NK-92 (cell line): ENCODE results near the gene MAP4K4.

ENCODE experiments used
- DNase-seq: peaks from one replicate; lab custom pipeline; 2025; ENCODE audit not compliant: unreplicated experiment; lab: John Stamatoyannopoulos, UW

MAP4K4 gene

DNA sequence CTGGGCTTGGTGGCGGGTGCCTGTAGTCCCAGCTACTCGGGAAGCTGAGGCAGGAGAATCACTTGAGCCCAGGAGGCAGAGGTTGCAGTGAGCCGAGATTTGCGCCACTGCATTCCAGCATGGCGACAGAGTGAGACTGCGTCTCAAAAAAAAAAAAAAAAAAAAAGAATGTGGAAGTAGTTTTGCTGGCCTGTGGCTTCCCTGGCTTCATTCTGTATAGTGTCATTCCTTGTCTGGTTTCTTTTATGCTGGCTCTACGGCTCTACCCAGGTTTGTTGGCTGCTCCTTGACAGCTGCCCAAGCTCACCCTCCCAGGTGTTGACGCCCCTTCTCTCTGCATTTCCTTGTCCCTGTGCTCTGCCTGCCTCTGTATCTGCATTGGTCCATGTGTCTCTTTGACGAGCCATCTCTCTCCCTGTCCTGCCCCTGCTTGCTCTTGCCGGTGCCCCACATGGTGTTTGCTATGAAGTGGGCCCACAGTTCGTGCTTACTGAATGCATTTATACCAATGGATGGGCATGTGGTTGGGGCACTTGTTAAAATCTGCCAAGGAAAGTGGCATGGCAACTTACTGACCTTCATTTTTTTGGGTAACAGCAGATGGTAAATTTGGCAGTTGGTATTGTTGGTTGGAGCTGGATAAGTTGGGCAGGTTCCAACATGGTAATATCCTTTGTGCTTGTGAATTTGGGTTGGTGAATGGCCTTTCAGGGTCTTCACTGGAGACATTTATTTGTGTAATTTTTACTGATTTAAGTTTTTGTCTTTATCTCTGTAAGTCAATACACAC lies 113.9 kb downstream of the MAP4K4 start:
- no peak for DNase-seq

DNA sequence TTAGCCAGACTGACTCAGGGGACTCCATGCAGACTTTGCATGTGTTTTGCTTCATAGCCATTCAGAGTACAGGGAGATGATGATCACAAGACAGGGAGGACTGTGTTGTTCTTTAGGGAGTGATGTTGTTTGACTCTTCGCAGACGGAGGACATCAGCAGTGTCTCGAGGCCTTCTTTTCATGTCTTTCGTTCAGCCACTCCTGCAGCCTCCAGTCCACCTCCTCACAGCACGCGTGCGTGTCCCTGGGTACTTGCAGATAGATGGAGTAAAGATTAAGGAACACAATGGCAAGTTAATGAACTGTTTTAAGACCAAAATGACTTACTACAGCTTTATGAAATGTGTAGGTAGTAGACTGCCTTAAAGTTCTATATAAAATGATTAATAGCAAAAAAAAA lies 114.7 kb downstream of the MAP4K4 start:
- DNase-seq: no peak

DNA sequence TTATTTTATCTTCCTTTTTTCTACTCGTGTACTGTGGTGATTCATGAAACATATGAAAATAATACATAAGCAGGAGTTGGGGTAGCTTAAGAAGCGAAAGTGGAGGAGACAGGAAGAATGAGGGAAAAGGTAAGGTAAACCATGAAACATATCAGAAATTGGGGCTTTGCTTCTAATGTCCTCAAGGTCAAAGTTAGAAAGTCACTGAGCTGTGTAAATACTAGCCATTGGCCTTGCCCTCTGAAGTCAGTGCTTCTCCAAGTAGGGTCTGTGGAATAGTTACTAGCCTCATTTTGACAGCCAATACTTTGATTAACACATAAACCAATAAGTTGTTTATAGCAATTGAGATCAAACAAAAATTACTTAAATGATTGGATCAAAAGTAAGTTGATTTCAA lies 117.2 kb downstream of the MAP4K4 start:
- DNase-seq: no peak

DNA sequence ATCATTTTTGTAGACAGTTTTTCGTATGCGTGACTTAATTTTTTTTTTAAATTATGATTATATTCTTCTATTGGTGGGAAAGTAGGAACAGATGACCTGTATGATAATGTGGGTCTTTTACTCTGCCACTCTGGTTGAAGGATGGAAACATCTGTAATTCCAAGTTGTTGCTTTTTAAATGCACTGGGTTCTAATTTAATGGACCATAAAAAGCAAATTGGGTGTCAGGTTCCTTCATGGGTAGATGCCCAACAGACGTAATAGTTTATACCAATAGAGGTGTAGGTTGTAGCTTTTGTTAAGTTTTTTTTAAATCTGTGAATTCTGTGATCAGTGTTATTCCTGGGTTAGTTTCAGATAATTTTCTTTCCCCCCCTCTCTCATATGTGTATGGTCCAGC lies 117.6 kb downstream of the MAP4K4 start:
- no peak for DNase-seq

DNA sequence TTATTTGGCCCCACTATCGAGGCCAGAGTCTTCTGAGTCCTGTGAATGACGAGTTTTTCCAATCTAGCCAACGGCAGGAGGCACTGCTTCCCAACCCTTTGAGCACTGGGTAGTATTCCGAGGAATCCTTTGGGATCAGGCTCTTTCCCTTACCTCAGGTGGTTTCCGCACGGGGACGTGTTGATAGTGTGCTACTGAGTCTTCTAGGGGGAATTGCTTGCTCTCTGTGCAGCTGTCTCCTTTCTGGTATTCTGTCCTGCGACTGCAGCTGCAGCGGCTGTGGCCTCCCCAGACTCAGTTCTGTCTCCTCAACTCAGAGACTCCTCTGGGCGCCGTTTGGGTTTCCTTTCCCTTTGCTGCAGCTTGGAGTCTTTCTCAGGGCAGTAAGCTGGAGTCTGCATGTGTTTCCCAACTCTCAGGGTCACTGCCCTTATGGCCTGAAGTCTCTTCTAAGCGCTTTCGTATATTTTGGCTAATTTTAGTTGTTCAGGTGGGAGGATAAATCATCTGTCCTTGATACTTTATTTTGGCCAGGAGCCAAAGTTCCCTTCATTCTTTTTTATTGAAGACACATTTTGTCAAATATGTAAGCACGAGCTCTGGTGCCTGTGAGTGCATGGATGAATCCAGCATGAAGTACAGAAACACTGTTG lies 118.4 kb downstream of the MAP4K4 start:
- DNase-seq: no peak

DNA sequence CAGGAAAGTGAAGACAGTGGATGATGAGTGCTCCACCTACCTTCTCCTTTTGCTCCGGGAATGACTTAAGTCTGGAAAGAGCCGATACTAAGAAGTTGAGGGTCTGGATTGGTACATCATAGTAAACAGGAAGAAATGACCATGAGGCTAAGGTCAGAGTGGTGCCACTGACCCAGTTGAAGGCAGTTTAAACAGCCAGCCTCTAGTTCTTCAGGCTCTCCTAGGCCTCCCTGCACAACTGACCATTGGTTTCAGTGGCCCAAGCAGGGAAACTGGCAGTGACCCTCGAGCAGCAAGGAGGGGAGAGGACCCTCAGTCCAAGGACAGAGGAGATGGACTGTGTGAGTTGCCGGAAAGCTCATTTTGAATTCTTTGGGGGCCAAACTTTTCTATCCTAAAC lies 119.1 kb downstream of the MAP4K4 start:
- no peak for DNase-seq

DNA sequence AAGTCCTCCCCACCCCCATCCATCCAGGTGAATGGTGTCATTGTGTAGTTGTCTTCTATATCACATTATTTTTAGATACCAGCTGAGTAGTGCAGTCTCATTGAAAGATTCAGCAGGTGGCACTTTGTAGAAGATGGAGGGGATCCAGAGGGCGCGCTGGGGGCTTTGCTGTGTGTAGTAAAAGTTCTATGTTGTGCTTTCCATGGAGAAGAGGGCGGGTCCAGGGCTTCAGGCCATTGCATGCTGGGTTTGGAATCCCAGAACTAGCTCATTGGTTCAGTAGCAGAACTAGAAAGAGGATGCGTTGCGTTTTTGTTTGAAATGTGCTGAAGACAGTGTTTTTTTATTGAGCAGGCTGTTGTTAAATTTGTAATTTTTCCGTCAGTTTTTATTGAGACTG lies 120.0 kb downstream of the MAP4K4 start:
- DNase-seq: no peak

DNA sequence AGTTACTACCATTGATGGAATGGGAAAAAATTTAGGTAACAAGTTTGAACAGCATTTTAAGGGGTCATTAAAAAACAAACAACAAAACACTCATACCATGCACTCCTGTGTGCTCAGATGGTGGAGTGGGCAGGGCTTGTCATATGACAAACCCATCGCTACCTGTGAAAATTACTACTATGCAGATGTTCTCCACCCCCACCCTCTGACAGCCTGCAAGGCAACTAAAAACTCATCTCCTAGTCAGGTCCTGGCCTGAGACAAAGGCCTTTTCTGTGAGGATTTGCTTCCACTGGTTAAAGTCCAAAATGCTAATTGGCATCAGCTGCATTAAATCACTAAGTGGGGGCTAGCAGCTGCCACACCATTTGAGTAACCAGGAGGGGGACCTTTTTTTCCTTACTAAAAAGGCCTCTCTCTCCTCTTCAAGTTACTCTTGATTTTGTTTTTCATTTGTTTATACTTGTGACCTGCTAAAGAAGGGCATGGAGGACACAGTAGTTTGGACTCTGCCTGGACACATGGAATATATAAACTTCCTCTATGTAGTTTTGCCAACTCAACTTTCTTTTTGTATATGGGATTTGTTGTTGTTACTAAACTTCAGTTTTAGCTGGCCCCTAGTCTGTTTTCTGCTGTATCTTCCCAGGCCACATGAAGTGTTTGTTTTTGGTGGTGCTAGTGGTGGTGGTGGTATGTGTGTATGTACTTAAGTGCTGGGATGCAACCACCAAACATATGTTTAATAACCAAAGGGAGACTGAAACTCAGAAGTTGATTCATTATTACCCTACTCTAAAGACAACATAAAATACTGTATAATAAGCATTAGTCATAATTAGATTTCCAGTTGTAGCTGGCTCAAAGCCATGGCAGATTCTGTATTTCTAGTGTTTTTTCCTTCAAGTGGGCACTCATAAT lies 121.3 kb downstream of the MAP4K4 start:
- no peak for DNase-seq

DNA sequence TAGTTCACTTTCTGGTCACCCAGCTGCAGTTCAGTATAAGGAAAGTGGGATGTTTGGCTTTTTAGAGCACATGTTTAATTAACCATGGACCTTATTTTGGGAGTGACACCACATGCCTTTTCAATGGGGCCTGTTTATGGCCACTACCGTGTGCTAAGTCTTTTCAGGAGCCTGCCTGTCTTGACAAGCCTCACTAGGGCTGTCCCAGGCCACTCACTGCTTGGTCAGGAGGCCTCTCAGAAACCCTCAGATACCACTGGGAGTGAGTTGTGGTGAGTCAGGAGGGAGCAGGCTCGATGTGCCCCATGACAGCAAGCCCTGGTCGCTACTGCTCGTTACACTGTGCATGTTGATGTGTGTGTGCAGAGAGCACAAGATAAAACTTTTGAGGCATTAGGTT lies 123.0 kb downstream of the MAP4K4 start:
- DNase-seq: no peak

DNA sequence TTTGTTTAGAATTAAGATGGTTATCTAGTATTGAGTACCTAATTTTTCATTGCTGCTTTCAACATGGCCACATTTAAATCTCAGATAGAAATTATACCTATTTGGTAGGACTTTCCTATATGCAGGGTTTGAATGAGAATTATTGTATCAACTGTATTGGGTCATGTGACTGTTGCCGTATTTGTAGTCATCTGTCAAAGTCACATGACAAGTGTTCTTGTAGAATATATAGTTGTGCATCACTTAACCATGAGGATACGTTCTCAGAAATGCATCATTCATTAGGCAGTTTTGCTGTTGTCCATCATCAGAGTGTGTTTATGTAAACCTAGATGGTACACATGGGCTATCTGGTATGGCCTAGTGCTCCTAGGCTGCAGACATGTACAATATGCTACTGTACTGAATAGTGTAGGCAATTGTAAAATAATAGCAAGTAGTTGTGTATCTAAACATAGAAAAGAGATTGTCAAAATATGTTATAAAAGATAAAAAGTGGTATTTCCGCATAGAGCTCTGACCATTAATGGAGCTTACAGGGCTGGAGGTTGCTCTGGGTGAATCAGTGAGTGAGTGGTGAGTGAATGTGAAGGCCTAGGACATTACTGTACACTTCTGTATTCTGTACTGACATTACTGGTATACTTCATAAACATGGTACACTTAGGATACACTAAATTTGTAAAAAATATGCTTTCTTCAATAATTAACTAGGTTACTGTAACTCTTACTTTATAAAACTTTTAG lies 123.7 kb downstream of the MAP4K4 start:
- no peak for DNase-seq

DNA sequence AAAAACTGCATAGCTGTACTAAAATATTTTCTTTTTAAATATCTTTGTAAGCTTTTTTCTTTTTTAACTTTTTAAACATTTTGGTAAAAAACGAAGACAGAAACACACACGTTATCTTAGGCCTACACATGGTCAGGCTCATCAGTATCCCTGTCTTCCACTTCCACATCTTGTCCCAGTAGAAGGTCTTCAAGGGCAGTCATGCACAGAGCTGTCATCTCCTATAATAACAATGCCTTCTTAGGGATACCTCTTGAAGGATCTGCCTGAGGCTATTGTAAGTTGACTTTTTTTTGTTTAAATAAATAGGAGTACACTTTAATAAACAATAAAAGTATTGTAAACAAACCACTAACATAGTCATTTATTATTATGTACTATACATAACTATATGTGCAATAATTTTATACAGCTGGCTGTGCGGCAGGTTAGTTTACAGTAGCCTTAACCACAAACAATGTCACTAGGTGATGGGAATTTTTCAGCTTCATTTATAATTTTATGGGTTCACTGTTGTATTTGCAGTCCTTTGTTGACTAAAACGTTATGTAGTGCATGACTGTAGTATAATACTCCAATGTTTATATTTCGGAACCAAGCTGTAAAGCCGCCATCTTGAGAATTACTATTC lies 124.4 kb downstream of the MAP4K4 start:
- no peak for DNase-seq

DNA sequence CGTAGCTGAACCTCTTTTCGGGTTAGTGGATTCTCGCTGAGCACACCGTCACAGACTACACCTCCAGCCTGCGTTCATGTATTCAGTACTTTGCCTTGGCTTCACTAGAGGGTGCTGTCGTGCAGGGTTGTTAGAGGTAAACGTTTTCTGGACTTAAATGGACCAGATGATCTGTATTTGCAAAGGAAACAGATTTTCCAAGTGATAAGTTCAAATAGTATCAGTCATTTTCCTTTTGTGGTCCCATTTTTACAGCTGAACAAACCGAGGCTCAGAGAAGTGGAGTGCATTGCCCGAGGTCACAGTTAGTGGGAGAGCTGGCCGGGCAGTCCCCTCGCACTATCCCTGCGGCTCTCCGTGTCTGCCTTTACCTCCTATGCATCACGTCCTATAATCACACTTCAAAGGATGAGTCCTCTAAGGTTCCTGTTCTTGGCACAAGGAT lies 125.9 kb downstream of the MAP4K4 start:
- DNase-seq: no peak

DNA sequence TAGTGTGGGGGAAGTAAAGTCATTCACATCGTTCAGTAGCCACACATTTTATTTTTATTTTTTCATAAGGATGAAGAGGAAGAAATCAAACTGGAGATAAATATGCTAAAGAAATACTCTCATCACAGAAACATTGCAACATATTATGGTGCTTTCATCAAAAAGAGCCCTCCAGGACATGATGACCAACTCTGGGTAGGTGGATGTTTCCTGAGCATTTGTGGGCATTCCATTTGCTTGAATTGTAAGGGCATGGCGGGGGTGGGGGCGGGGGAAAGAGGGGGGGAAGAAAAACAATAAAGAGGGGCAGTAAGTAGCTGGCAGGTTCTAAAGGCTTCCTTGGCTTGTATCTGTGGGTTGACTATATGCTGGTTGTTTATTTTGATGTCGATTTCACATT lies 126.4 kb downstream of the MAP4K4 start:
- no peak for DNase-seq

DNA sequence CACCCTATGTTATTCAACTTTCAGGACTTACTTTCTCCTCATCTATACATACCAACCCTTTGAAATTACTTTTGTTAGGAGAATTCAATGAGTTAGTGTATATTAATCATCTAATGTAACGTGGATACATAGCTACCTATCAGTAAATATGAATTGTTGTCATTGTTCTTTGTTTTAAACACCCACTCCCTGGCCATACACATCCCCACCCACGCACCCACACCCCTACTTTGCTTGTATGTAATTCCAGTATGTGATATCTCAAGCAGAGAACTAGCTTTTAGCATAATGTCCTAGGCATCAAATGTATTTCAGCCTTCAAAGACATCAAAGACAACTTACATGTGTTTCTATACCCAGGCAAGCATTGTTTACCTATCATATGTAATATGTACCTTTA lies 129.2 kb downstream of the MAP4K4 start:
- DNase-seq: no peak

DNA sequence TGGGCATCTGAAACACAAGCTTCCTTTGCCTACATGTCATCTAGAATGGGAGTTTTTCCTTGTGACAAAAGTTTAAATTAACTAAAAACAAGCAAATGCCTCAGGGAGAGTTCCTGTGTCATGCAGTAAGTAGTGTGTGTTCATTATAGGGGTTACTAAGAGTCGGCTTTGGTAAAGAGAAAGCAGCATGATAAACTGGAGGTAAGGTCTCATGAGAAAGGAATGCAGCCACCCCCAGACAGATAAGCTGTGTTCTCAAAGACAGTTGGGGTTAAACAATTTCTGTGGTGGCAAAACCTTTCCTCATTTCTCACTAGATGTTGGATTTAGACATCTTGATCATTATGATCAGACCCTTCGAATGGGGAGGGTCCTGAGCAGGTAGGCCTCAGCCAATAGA lies 129.7 kb downstream of the MAP4K4 start:
- no peak for DNase-seq

DNA sequence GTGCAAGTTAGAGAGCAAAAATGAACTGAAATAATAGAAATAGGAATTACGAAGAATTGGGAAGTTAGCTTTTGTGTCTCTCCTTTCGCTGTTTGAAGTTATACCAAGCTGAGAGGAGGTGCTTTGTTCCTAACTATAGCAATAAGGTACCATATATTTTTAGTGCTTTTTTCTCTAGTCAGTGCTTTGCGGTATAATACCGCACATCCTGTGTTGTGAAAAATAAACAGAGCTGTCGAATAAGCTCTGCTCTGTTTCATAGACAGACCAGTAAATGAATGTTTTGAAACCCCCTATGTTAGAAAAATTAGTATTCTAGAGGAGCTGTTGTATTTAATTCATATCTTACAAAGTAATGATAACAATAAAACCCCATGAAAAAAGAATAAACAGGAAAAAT lies 130.8 kb downstream of the MAP4K4 start:
- DNase-seq: no peak

DNA sequence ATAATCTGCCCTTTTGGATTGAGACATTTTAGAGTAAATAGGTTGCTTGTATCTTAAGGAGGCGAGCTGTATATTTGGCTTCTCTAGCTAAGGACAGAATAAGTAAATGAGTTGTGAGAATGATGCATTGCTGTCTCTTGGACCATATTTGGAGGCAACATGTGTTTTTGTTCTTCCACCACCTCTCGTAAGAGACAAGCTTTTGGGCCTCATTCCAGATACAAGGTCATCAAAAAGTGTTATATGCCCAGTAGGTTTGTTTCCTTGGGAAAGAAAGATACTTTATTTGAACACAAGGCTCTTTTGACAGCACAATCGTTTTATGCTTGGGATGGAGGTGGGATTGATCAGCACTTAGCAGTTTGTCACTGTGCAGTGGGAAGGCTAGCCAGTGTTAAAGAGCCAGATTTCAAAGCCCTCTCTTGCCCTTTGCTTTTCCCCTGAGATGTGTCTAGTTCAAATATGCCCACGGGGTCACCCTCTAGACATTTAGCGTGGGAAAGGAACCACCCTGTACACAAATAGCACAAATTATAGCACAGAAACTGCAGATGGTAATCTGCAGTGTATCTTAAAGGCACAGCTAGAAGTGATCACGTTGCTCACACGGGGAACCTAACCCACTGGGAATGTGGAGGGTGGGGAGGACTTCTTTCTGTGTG lies 131.3 kb downstream of the MAP4K4 start:
- DNase-seq: no peak

DNA sequence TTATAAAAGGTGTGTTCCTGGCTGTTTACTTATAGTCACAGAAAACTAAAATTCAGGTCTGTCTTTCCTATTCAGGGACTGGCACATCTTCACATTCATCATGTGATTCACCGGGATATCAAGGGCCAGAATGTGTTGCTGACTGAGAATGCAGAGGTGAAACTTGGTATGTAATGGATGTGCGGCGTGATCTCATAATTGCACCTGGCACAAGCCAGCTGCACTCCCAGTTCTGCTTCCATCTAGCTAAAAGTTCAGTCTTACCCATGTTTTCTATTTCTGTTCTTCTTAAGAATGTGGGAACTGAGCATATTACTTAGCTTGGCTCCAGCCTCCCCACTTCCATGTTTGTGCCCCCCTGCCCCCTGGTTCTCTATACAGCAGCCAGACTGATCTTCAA lies 131.9 kb downstream of the MAP4K4 start:
- no peak for DNase-seq

DNA sequence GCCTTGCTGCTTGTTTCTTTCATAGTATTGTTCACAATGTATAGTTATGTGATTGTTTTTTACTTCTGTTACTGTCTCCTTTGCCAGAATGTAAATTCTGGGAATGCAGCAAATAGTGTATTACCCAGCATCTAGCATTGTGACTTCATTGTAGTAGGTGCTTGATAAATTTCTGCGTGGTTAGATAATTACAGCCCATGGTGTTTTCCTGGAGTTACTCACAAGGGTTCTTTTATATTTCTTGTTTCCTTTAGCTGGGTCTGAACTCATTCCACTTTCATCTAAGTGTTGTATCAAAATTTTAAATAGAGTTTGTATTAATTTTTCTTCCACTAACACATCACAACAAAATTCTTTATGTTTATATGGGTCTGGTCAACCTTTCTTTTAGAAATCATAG lies 132.6 kb downstream of the MAP4K4 start:
- no peak for DNase-seq

DNA sequence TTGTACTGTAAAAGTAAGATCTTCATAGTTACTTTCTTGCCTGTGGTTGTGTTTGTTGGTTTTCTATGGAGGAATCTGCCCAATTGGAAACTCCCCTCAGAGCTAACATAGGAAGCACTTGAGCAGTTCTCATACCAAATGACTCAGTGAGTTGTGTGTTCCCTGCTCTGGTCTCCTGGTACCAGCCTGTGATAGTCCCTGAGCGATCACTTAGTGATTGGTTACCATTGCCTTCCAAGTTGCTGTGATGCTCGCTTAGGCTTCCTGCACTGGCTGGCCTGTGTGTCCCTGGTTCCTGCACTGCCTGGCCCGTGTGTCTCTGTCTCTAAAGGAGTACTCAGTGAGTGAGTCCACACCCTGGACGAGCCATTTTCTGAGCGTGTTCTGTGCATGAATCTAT lies 133.0 kb downstream of the MAP4K4 start:
- no peak for DNase-seq
